ENCODE measurements around the gene FRMD3. TPM values are rescaled to one million over a fixed set of nuclear protein-coding genes. Genes with fewer than 3 reads are reported as not detected.

The FRMD3 gene
- total RNA-seq, 1 donor from 2014 or later = 0.40 TPM

DNA sequence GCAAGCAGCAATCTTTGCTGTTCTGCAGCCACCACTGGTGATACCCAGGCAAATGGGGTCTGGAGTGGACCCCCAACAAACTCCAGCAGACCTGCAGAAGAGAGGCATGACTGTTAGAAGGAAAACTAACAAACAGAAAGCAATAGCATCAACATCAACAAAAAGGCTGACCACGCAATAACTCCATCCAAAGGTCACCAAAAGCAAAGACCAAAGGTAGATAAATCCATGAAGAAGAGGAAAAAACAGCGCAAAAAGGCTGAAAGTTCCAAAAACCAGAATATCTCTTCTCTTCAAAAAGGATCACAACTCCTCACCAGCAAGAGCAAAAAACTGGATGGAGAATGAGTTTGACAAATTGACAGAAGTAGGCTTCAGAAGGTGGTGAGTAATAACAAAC is 23.4 kb downstream of the FRMD3 start:
- Mint-ChIP-seq H3K27me3 (ENCODE audit: low read depth) (peaks cover 43% of the 10 kb centered on the region), H3K9me3 (peaks cover 17% of the 10 kb centered on the region), H3K4me1 (no peaks in the 10 kb centered on the region), H3K27ac (no peak overlapping the region), H3K36me3 (no peaks in the 10 kb centered on the region), H3K4me3 (no peak overlapping the region)
- TF ChIP-seq, protein P1, sequence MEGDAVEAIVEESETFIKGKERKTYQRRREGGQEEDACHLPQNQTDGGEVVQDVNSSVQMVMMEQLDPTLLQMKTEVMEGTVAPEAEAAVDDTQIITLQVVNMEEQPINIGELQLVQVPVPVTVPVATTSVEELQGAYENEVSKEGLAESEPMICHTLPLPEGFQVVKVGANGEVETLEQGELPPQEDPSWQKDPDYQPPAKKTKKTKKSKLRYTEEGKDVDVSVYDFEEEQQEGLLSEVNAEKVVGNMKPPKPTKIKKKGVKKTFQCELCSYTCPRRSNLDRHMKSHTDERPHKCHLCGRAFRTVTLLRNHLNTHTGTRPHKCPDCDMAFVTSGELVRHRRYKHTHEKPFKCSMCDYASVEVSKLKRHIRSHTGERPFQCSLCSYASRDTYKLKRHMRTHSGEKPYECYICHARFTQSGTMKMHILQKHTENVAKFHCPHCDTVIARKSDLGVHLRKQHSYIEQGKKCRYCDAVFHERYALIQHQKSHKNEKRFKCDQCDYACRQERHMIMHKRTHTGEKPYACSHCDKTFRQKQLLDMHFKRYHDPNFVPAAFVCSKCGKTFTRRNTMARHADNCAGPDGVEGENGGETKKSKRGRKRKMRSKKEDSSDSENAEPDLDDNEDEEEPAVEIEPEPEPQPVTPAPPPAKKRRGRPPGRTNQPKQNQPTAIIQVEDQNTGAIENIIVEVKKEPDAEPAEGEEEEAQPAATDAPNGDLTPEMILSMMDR (IDR thresholded peaks at IDR 0.05; ENCODE audit: unreplicated experiment) = no peak
- DNase-seq (ENCODE audit: low spot score in 2 of 2, unreplicated experiment in 2 of 2) = no peak

DNA sequence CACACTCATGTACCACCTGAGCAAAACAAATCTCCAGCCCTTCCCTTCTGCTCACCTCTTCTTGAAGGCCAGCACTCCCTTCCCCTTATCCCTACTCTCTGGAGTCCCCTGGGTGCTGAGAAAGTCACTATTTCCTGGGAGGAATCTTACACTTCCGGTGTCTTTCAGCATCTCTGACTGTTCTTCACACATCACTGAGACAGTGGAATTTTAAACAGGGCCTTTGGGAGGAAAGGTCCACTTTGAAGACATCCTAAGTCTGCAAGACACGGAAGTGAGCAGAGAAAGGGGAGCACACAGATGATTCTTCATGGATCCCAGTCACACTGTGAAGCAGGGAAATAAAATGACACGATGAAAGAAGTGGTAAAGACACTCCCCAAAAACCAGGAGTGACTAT is 25.6 kb downstream of the FRMD3 start:
- DNase-seq (ENCODE audit: low spot score in 2 of 2, unreplicated experiment in 2 of 2) = no peak
- no peaks in the 10 kb centered on the region for H3K36me3 Mint-ChIP-seq
- no peak overlapping the region for H3K27ac Mint-ChIP-seq
- peaks cover 31% of the 10 kb centered on the region for H3K27me3 Mint-ChIP-seq (ENCODE audit: low read depth)
- H3K4me3 Mint-ChIP-seq = no peak overlapping the region
- H3K9me3 Mint-ChIP-seq = peaks cover 9% of the 10 kb centered on the region
- TF ChIP-seq, protein P1 (IDR thresholded peaks at IDR 0.05; ENCODE audit: unreplicated experiment) = no peak
- peaks cover 9% of the 10 kb centered on the region for H3K4me1 Mint-ChIP-seq

DNA sequence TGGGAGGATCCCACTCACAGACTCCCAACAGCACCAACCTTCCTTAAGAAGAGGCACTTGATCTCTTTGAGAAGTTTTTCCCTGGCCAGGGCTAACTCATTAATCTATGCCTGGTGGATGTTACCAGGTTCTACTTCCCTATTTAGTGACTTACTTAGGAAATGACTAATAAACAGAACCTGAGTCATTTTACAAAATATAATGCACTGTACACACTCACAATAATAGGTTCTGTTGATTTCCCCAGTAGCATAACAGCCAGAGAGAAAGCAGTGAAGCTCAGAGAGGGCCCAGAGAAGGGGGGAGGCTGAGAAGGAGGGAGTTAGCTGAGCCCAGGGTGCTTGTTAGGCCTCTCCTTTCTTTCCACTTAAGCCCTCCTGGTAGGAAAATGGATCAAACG is 27.1 kb downstream of the FRMD3 start:
- Mint-ChIP-seq H3K4me1 (peaks cover 9% of the 10 kb centered on the region), H3K9me3 (peaks cover 7% of the 10 kb centered on the region), H3K27me3 (ENCODE audit: low read depth) (peaks cover 16% of the 10 kb centered on the region), H3K27ac (no peak overlapping the region), H3K4me3 (no peak overlapping the region), H3K36me3 (no peaks in the 10 kb centered on the region)
- no peak for DNase-seq (ENCODE audit: low spot score in 2 of 2, unreplicated experiment in 2 of 2)
- TF ChIP-seq, protein P1 (IDR thresholded peaks at IDR 0.05; ENCODE audit: unreplicated experiment) = no peak

DNA sequence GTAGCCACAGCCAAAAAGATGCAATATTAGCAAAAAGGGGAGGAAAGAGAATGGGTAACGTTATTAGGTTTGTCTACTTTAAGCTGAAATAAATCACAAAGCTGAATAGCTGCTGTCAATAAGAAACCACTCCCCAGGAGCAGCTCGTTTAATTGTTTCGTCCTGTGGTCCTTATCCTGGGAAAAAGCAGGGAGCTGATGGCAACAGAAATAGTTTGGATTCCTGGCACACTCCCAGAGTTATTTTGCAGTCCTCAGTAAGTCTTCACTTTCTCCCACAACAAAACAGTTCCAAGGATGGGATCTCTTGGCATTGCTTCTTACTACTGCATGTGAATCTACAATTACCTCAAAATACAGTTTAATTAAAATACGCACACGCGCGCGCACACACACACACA is 28.8 kb downstream of the FRMD3 start:
- Mint-ChIP-seq H3K27me3 (ENCODE audit: low read depth) (peaks cover 2% of the 10 kb centered on the region), H3K4me1 (peaks cover 12% of the 10 kb centered on the region), H3K27ac (peak overlapping the region; percentile 32), H3K36me3 (no peaks in the 10 kb centered on the region), H3K9me3 (peaks cover 7% of the 10 kb centered on the region), H3K4me3 (no peak overlapping the region)
- no peak for DNase-seq (ENCODE audit: low spot score in 2 of 2, unreplicated experiment in 2 of 2)
- TF ChIP-seq, protein P1 (IDR thresholded peaks at IDR 0.05; ENCODE audit: unreplicated experiment) = no peak

DNA sequence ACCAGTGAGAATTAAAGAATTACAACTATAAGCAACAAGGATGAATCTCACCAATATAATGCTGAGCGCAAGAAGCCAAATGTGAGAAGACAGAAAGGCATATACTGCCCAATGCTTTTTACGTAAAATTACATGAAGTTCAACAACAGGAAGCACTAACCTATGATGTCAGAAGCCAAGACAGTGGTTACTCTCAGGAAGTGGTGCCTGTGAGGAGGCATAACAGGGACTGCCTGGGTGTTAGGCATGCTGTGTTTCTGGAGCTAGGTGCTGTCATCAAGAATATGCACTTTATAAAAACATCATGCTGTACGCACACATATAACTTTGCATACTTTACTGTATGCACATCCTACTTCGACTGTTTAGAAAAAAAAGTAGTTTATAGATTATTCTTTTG is 30.1 kb downstream of the FRMD3 start:
- TF ChIP-seq, protein P1 (IDR thresholded peaks at IDR 0.05; ENCODE audit: unreplicated experiment) = no peak

DNA sequence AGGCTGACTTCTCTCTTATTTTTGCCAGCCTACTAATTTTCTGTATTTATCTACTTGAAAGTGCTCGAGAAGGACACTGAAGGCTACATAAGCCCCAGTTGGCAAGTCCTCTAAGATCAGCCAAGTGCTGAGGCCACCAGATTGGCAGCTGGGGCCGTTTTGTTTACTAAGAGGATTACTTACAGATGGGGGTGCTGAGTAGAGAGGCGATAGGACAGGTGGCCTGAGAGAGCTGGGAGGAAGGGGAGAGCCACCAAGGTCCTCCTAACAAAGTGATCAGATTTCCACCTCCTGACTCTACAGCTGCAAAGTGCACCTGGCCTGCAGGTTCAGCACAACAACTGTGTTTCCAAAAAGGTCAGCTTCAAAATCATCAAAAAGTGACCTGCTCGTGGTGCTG is 32.9 kb downstream of the FRMD3 start:
- no peak for DNase-seq (ENCODE audit: low spot score in 2 of 2, unreplicated experiment in 2 of 2)
- Mint-ChIP-seq H3K4me3 (no peak overlapping the region), H3K27ac (no peak overlapping the region), H3K36me3 (no peaks in the 10 kb centered on the region), H3K27me3 (ENCODE audit: low read depth) (no peaks in the 10 kb centered on the region), H3K4me1 (peaks cover 15% of the 10 kb centered on the region), H3K9me3 (peaks cover 3% of the 10 kb centered on the region)
- TF ChIP-seq, protein P1 (IDR thresholded peaks at IDR 0.05; ENCODE audit: unreplicated experiment) = no peak

More for the DNA sequence above, 30.1 kb downstream of the FRMD3 start:
- Mint-ChIP-seq H3K27me3 (ENCODE audit: low read depth) (no peaks in the 10 kb centered on the region), H3K4me3 (no peak overlapping the region), H3K27ac (no peak overlapping the region), H3K4me1 (peaks cover 15% of the 10 kb centered on the region), H3K36me3 (no peaks in the 10 kb centered on the region), H3K9me3 (peaks cover 7% of the 10 kb centered on the region)
- DNase-seq (ENCODE audit: low spot score in 2 of 2, unreplicated experiment in 2 of 2) = no peak
